ENCODE measurements around the gene SF3A1. TPM values are rescaled to one million over a fixed set of nuclear protein-coding genes. Genes with fewer than 3 reads are reported as not detected.

Gene SF3A1
- total and polyA plus RNA-seq, 2 of the 13 experiments (the other 11 are each of a cell fraction or from before 2014, with no cell fraction given): 10.0 to 22.0 TPM

DNA sequence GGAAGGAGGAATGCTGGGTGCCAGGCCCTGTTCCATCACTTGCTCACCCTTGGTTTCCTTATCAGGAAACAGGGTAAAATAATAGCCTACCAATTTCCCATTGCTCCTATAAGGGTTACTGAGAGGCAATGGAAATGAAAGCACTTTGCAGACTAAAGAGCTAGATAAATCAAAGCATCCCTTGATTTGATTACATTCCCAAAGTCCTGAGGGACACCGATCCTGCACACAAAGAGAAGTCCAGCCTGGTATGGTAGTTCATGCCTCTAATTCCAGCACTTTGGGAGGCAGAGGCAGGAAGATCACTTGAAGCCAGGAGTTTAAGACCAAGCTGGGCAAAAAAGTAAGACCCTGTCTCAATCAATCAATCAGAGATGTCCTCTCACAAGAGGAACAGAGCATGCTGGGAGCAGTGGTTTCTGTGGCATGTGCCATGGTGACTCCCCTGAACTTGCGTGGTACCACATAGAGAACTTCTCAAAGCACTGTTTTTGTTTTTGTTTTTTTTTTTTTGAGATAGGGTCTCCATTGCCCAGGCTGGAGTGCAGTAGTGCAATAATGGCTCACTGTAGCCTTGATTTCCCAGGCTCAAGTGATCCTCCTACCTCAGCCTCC lies 40.6 kb downstream of the SF3A1 start:
- DNase-seq (ENCODE audit: low spot score): no peak
- no peak for FAIRE-seq
- WGBS (ENCODE audit: low lambda C conversion rate): 94% methylated on average over 2 of the region's 2 CpGs
- Histone ChIP-seq H3K9me3 (ENCODE audit: low read length) (no peaks in the 10 kb centered on the region), H3K4me3 (replicated peaks in 1 of 3; ENCODE audit: insufficient read depth in 1 of 3, low read depth in 2 of 3, low read length in 3 of 3) (no peak overlapping the region), H3K4me1 (ENCODE audit: insufficient read depth, low read length) (peaks cover 51% of the 10 kb centered on the region), H3K27me3 (ENCODE audit: control insufficient read depth in 1 of 2, insufficient read depth in 2 of 2, low read length in 2 of 2) (no peaks in the 10 kb centered on the region), H3K4me2 (ENCODE audit: low read depth, low read length) (no peak overlapping the region), H3K36me3 (replicated peaks in 1 of 2; ENCODE audit: control insufficient read depth in 1 of 2, insufficient read depth in 2 of 2, low read length in 2 of 2) (no peaks in the 10 kb centered on the region), H3K79me2 (ENCODE audit: insufficient read depth, low read length) (no peaks in the 10 kb centered on the region), H2AFZ (ENCODE audit: low read length) (no peak overlapping the region), H4K20me1 (ENCODE audit: insufficient read depth, low read length) (no peaks in the 10 kb centered on the region), H3K9ac (ENCODE audit: insufficient read depth, low read depth, low read length) (no peak overlapping the region), H3K27ac (ENCODE audit: extremely low read length, insufficient read depth, low read length) (no peak overlapping the region)
- ChIA-PET POLR2A (interaction anchor here (1.3 kb wide), 1 partner anchor 41 kb away, joined by 4 read pairs; the partner anchor contains the start of genes CCDC157 and SF3A1), CTCF (ENCODE audit: low intra/inter-chr PET ratio, low total read pairs) (no interaction called here)
- in situ Hi-C loops (cut with HindIII; ENCODE audit: extremely low pct_ligation_motif_present, low pct_unique_long_range_greater_than_20kb): no loop called here
- BruUV-seq (replicated peaks): no TSS peak
- ATAC-seq: no peak
- intact Hi-C loops (cut with micrococcal nuclease; ENCODE audit: unreplicated experiment): no loop called here
- TF ChIP-seq, protein P1, sequence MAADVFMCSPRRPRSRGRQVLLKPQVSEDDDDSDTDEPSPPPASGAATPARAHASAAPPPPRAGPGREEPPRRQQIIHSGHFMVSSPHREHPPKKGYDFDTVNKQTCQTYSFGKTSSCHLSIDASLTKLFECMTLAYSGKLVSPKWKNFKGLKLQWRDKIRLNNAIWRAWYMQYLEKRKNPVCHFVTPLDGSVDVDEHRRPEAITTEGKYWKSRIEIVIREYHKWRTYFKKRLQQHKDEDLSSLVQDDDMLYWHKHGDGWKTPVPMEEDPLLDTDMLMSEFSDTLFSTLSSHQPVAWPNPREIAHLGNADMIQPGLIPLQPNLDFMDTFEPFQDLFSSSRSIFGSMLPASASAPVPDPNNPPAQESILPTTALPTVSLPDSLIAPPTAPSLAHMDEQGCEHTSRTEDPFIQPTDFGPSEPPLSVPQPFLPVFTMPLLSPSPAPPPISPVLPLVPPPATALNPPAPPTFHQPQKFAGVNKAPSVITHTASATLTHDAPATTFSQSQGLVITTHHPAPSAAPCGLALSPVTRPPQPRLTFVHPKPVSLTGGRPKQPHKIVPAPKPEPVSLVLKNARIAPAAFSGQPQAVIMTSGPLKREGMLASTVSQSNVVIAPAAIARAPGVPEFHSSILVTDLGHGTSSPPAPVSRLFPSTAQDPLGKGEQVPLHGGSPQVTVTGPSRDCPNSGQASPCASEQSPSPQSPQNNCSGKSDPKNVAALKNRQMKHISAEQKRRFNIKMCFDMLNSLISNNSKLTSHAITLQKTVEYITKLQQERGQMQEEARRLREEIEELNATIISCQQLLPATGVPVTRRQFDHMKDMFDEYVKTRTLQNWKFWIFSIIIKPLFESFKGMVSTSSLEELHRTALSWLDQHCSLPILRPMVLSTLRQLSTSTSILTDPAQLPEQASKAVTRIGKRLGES (CRISPR knock-in tag; IDR thresholded peaks at IDR 0.05; ENCODE audit: borderline replicate concordance): no peak
- TF ChIP-seq, protein P2, sequence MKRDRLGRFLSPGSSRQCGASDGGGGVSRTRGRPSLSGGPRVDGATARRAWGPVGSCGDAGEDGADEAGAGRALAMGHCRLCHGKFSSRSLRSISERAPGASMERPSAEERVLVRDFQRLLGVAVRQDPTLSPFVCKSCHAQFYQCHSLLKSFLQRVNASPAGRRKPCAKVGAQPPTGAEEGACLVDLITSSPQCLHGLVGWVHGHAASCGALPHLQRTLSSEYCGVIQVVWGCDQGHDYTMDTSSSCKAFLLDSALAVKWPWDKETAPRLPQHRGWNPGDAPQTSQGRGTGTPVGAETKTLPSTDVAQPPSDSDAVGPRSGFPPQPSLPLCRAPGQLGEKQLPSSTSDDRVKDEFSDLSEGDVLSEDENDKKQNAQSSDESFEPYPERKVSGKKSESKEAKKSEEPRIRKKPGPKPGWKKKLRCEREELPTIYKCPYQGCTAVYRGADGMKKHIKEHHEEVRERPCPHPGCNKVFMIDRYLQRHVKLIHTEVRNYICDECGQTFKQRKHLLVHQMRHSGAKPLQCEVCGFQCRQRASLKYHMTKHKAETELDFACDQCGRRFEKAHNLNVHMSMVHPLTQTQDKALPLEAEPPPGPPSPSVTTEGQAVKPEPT (CRISPR knock-in tag; IDR thresholded peaks at IDR 0.05; ENCODE audit: low read depth): no peak
- TF ChIP-seq ATF7-NPFF (CRISPR knock-in tag; IDR thresholded peaks at IDR 0.05; ENCODE audit: low read depth) (no peak), SIN3A (IDR thresholded peaks at IDR 0.05; ENCODE audit: borderline replicate concordance, low read depth, low read length) (no peak), SKI (IDR thresholded peaks at IDR 0.05; ENCODE audit: partially characterized antibody) (no peak)
- TF ChIP-seq, protein P3, sequence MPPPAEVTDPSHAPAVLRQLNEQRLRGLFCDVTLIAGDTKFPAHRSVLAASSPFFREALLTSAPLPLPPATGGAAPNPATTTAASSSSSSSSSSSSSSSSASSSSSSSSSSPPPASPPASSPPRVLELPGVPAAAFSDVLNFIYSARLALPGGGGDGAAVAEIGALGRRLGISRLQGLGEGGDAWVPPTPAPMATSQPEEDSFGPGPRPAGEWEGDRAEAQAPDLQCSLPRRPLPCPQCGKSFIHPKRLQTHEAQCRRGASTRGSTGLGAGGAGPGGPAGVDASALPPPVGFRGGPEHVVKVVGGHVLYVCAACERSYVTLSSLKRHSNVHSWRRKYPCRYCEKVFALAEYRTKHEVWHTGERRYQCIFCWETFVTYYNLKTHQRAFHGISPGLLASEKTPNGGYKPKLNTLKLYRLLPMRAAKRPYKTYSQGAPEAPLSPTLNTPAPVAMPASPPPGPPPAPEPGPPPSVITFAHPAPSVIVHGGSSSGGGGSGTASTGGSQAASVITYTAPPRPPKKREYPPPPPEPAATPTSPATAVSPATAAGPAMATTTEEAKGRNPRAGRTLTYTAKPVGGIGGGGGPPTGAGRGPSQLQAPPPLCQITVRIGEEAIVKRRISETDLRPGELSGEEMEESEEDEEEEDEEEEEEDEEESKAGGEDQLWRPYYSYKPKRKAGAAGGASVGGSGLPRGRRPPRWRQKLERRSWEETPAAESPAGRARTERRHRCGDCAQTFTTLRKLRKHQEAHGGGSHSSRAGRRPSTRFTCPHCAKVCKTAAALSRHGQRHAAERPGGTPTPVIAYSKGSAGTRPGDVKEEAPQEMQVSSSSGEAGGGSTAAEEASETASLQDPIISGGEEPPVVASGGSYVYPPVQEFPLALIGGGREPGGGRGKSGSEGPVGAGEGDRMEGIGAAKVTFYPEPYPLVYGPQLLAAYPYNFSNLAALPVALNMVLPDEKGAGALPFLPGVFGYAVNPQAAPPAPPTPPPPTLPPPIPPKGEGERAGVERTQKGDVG (CRISPR knock-in tag; IDR thresholded peaks at IDR 0.05; ENCODE audit: borderline replicate concordance): no peak
- TF ChIP-seq, protein P4, sequence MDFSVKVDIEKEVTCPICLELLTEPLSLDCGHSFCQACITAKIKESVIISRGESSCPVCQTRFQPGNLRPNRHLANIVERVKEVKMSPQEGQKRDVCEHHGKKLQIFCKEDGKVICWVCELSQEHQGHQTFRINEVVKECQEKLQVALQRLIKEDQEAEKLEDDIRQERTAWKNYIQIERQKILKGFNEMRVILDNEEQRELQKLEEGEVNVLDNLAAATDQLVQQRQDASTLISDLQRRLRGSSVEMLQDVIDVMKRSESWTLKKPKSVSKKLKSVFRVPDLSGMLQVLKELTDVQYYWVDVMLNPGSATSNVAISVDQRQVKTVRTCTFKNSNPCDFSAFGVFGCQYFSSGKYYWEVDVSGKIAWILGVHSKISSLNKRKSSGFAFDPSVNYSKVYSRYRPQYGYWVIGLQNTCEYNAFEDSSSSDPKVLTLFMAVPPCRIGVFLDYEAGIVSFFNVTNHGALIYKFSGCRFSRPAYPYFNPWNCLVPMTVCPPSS (IDR thresholded peaks at IDR 0.05): no peak
